B cell (primary cell): Measurements from ENCODE around the gene ZSWIM6.

Experiments used
- CTCF ChIP-seq: fragments of 200-600 bp; IDR thresholded peaks from one replicate; pipeline ENCODE4 v1.8.0; 2022; ENCODE audit warnings: antibody characterized with exemption, mild to moderate bottlenecking
- EZH2 ChIP-seq: IDR thresholded peaks from 2 replicates; pipeline ENCODE4 v1.6.1; 2012; ENCODE audit warnings: borderline replicate concordance, low read depth, mild to moderate bottlenecking, moderate library complexity, low read length; ENCODE audit not compliant: insufficient read depth, poor library complexity, severe bottlenecking

GRCh38 chr5:61507232-61507631 is 175.2 kb downstream of the ZSWIM6 start:
- no peak for TF ChIP-seq CTCF
- no peak for TF ChIP-seq EZH2
